T-helper 2 cell (primary cell): ENCODE results near the gene ZSWIM8.
A peak's percentile ranks its signal among the peaks of the same experiment; 100 is the strongest.
"Not testable (repeated sequence)": the region's sequence is repeated elsewhere in the genome, so short reads cannot be mapped to it uniquely, and the experiment has no call there.

Experiments used
- DNase-seq, 5 experiments: peaks; one replicate each; pipeline versions ENCODE4 v3.0.0 to v3.0.0-alpha.2; 2012 to 2022

Gene ZSWIM8

GRCh38 chr10:73774637-73775036 is 10.8 kb upstream of the ZSWIM8 start:
- peak in 2 of 5 experiments; percentile 28 to 56 for DNase-seq

- DNase-seq: no peak
Measured at GRCh38 chr10:73779018-73779417, 6.4 kb upstream of the ZSWIM8 start.

- peak in 1 of 5 experiments; percentile 31 for DNase-seq
Measured at GRCh38 chr10:73779539-73780197, 5.7 kb upstream of the ZSWIM8 start.

GRCh38 chr10:73780301-73780700 is 5.1 kb upstream of the ZSWIM8 start:
- DNase-seq: no peak

GRCh38 chr10:73780966-73781365 is 4.4 kb upstream of the ZSWIM8 start:
- peak in 1 of 5 experiments; percentile 41 for DNase-seq

GRCh38 chr10:73781548-73781878 is 3.9 kb upstream of the ZSWIM8 start:
- DNase-seq: no peak

GRCh38 chr10:73781879-73782748 is 3.3 kb upstream of the ZSWIM8 start, which contains the start of gene CHCHD1:
TSS of gene CHCHD1 (plus strand) at chr10:73782048. CDS start at chr10:73782076, 28 bp downstream.
- DNase-seq: peak; percentile 82 to 94 (median 87)

GRCh38 chr10:73782749-73783085 is 2.7 kb upstream of the ZSWIM8 start:
- DNase-seq: no peak

GRCh38 chr10:73785721-73786511 is 510 bp downstream of the ZSWIM8 start:
- DNase-seq: peak in 4 of 5 experiments; percentile 17 to 66 (median 42)

GRCh38 chr10:73786512-73786885 is 1.1 kb downstream of the ZSWIM8 start:
- no peak for DNase-seq

GRCh38 chr10:73787031-73787800 is 1.8 kb downstream of the ZSWIM8 start:
- not testable (repeated sequence) for DNase-seq

- no peak for DNase-seq
Measured at GRCh38 chr10:73788864-73789658, 3.7 kb downstream of the ZSWIM8 start.

GRCh38 chr10:73789659-73790055 is 4.3 kb downstream of the ZSWIM8 start:
- DNase-seq: no peak

GRCh38 chr10:73790886-73791625 is 5.7 kb downstream of the ZSWIM8 start:
- no peak for DNase-seq

GRCh38 chr10:73791871-73792400 is 6.5 kb downstream of the ZSWIM8 start:
- no peak for DNase-seq

- DNase-seq: no peak
Measured at GRCh38 chr10:73793456-73793855, 8.1 kb downstream of the ZSWIM8 start.

GRCh38 chr10:73795491-73795890 is 10.1 kb downstream of the ZSWIM8 start:
- not testable (repeated sequence) for DNase-seq

- not testable (repeated sequence) for DNase-seq
Measured at GRCh38 chr10:73796035-73796434, 10.6 kb downstream of the ZSWIM8 start.

- DNase-seq: no peak
Measured at GRCh38 chr10:73796766-73797165, 11.4 kb downstream of the ZSWIM8 start.

- no peak for DNase-seq
Measured at GRCh38 chr10:73797324-73798025, 12.1 kb downstream of the ZSWIM8 start.
